ENCODE data around the gene ANK2. TPM values are rescaled to one million over a fixed set of nuclear protein-coding genes. Genes with fewer than 3 reads are reported as not detected.

The ANK2 gene
- total and polyA plus RNA-seq, 5 donors: 78.6 to 377 (median 335) TPM

GRCh38 chr4:113378836-113379235 is 329.4 kb downstream of the ANK2 start:
- H3K4me3 ChIP-seq (ENCODE audit: low read length): no peak overlapping the region
- no peak for ATAC-seq
- no peak for DNase-seq
- no peak overlapping the region for H3K27ac ChIP-seq (ENCODE audit: low read length)
- WGBS: 90% methylated on average over 1 of the region's 1 CpG
- H3K27me3 ChIP-seq (ENCODE audit: control insufficient read depth, insufficient read depth): no peaks in the 10 kb centered on the region
- intact Hi-C loops (cut with DNase I): no loop called here
- H3K4me1 ChIP-seq (ENCODE audit: control insufficient read depth, insufficient read depth, low read length): no peaks in the 10 kb centered on the region
- H3K9me3 ChIP-seq (ENCODE audit: control insufficient read depth, low read length): no peaks in the 10 kb centered on the region

- intact Hi-C loops (cut with DNase I): no loop called here
- Histone ChIP-seq H3K9me3 (ENCODE audit: control insufficient read depth, low read length) (no peaks in the 10 kb centered on the region), H3K27ac (ENCODE audit: low read length) (no peak overlapping the region), H3K27me3 (ENCODE audit: control insufficient read depth, insufficient read depth) (no peaks in the 10 kb centered on the region), H3K4me3 (ENCODE audit: low read length) (no peak overlapping the region), H3K4me1 (ENCODE audit: control insufficient read depth, insufficient read depth, low read length) (no peaks in the 10 kb centered on the region)
- WGBS: 56% methylated on average over 1 of the region's 1 CpG
- DNase-seq (no peak), ATAC-seq (peak in 1 of 2 donors; percentile 6)
Observed at GRCh38 chr4:113382704-113383103, 333.3 kb downstream of the ANK2 start.

- ATAC-seq (peak; percentile 89 to 91), DNase-seq (no peak)
- Histone ChIP-seq H3K27ac (ENCODE audit: low read length) (no peak overlapping the region), H3K27me3 (ENCODE audit: control insufficient read depth, insufficient read depth) (no peaks in the 10 kb centered on the region), H3K9me3 (ENCODE audit: control insufficient read depth, low read length) (no peaks in the 10 kb centered on the region), H3K4me1 (ENCODE audit: control insufficient read depth, insufficient read depth, low read length) (no peaks in the 10 kb centered on the region), H3K4me3 (ENCODE audit: low read length) (no peak overlapping the region)
- intact Hi-C loops (cut with DNase I): no loop called here
- WGBS: 38% methylated on average over 5 of the region's 5 CpGs
Observed at GRCh38 chr4:113383111-113383785, 333.8 kb downstream of the ANK2 start.

- DNase-seq (no peak), ATAC-seq (no peak)
- Histone ChIP-seq H3K9me3 (ENCODE audit: control insufficient read depth, low read length) (no peaks in the 10 kb centered on the region), H3K4me1 (ENCODE audit: control insufficient read depth, insufficient read depth, low read length) (no peaks in the 10 kb centered on the region), H3K27ac (ENCODE audit: low read length) (no peak overlapping the region), H3K27me3 (ENCODE audit: control insufficient read depth, insufficient read depth) (no peaks in the 10 kb centered on the region), H3K4me3 (ENCODE audit: low read length) (no peak overlapping the region)
- intact Hi-C loops (cut with DNase I): no loop called here
- 50% methylated on average over 5 of the region's 5 CpGs for WGBS
Observed at GRCh38 chr4:113384600-113384999, 335.1 kb downstream of the ANK2 start.

- intact Hi-C loops (cut with DNase I): no loop called here
- H3K27me3 ChIP-seq (ENCODE audit: control insufficient read depth, insufficient read depth): no peaks in the 10 kb centered on the region
- 72% methylated on average over 4 of the region's 4 CpGs for WGBS
- no peaks in the 10 kb centered on the region for H3K4me1 ChIP-seq (ENCODE audit: control insufficient read depth, insufficient read depth, low read length)
- H3K4me3 ChIP-seq (ENCODE audit: low read length): no peak overlapping the region
- DNase-seq (no peak), ATAC-seq (no peak)
- no peaks in the 10 kb centered on the region for H3K9me3 ChIP-seq (ENCODE audit: control insufficient read depth, low read length)
- H3K27ac ChIP-seq (ENCODE audit: low read length): no peak overlapping the region
Observed at GRCh38 chr4:113385281-113385899, 335.9 kb downstream of the ANK2 start.

- Histone ChIP-seq H3K4me3 (ENCODE audit: low read length) (no peak overlapping the region), H3K27me3 (ENCODE audit: control insufficient read depth, insufficient read depth) (no peaks in the 10 kb centered on the region), H3K27ac (ENCODE audit: low read length) (no peak overlapping the region), H3K9me3 (ENCODE audit: control insufficient read depth, low read length) (no peaks in the 10 kb centered on the region), H3K4me1 (ENCODE audit: control insufficient read depth, insufficient read depth, low read length) (no peaks in the 10 kb centered on the region)
- no peak for ATAC-seq
- no peak for DNase-seq
- WGBS: 95% methylated on average over 3 of the region's 3 CpGs
- intact Hi-C loops (cut with DNase I): no loop called here
Observed at GRCh38 chr4:113389160-113389559, 339.7 kb downstream of the ANK2 start.

GRCh38 chr4:113390850-113391249 is 341.4 kb downstream of the ANK2 start:
- no peak for ATAC-seq

GRCh38 chr4:113394108-113394729 is 344.8 kb downstream of the ANK2 start:
- no peak for ATAC-seq
- DNase-seq: no peak
- Histone ChIP-seq H3K27ac (ENCODE audit: low read length) (no peak overlapping the region), H3K4me1 (ENCODE audit: control insufficient read depth, insufficient read depth, low read length) (no peaks in the 10 kb centered on the region), H3K4me3 (ENCODE audit: low read length) (no peak overlapping the region), H3K9me3 (ENCODE audit: control insufficient read depth, low read length) (no peaks in the 10 kb centered on the region), H3K27me3 (ENCODE audit: control insufficient read depth, insufficient read depth) (no peaks in the 10 kb centered on the region)
- intact Hi-C loops (cut with DNase I): loop anchor here (10.0 kb wide), 3 partner anchors 371 to 681 kb away; partner anchors contain the start of gene CAMK2D (in 1 of the 4)
- WGBS: 85% methylated on average over 3 of the region's 3 CpGs

More at GRCh38 chr4:113390850-113391249, 341.4 kb downstream of the ANK2 start:
- intact Hi-C loops (cut with DNase I): loop anchor here (10.0 kb wide), 3 partner anchors 374 to 684 kb away; partner anchors contain the start of gene CAMK2D (in 1 of the 4)
- Histone ChIP-seq H3K4me3 (ENCODE audit: low read length) (no peak overlapping the region), H3K27me3 (ENCODE audit: control insufficient read depth, insufficient read depth) (no peaks in the 10 kb centered on the region), H3K27ac (ENCODE audit: low read length) (no peak overlapping the region), H3K4me1 (ENCODE audit: control insufficient read depth, insufficient read depth, low read length) (no peaks in the 10 kb centered on the region), H3K9me3 (ENCODE audit: control insufficient read depth, low read length) (no peaks in the 10 kb centered on the region)
- DNase-seq: no peak

GRCh38 chr4:113394730-113395530 is 345.5 kb downstream of the ANK2 start:
- no peaks in the 10 kb centered on the region for H3K9me3 ChIP-seq (ENCODE audit: control insufficient read depth, low read length)
- no peak overlapping the region for H3K4me3 ChIP-seq (ENCODE audit: low read length)
- intact Hi-C loops (cut with DNase I): loop anchor here (5.0 to 10.0 kb wide), 4 partner anchors 367 to 680 kb away; partner anchors contain the start of gene CAMK2D (in 3 of the 4)
- DNase-seq: no peak
- H3K27ac ChIP-seq (ENCODE audit: low read length): no peak overlapping the region
- no peaks in the 10 kb centered on the region for H3K27me3 ChIP-seq (ENCODE audit: control insufficient read depth, insufficient read depth)
- WGBS: 49% methylated on average over 11 of the region's 11 CpGs
- peak; percentile 93 to 94 for ATAC-seq
- H3K4me1 ChIP-seq (ENCODE audit: control insufficient read depth, insufficient read depth, low read length): no peaks in the 10 kb centered on the region

- no peak for DNase-seq
- no peaks in the 10 kb centered on the region for H3K4me1 ChIP-seq (ENCODE audit: control insufficient read depth, insufficient read depth, low read length)
- ATAC-seq: peak; percentile 81 to 83
- intact Hi-C loops (cut with DNase I): loop anchor here (5.0 to 10.0 kb wide), 4 partner anchors 365 to 678 kb away; partner anchors contain the start of gene CAMK2D (in 3 of the 4)
- H3K9me3 ChIP-seq (ENCODE audit: control insufficient read depth, low read length): no peaks in the 10 kb centered on the region
- H3K4me3 ChIP-seq (ENCODE audit: low read length): no peak overlapping the region
- H3K27me3 ChIP-seq (ENCODE audit: control insufficient read depth, insufficient read depth): no peaks in the 10 kb centered on the region
- no peak overlapping the region for H3K27ac ChIP-seq (ENCODE audit: low read length)
- 30% methylated on average over 5 of the region's 5 CpGs for WGBS
Observed at GRCh38 chr4:113397114-113397701, 347.8 kb downstream of the ANK2 start.

Data from right cardiac atrium (tissue), 5 donors.